ENCODE results near the gene DPP9. TPM values are rescaled to one million over a fixed set of nuclear protein-coding genes. Genes with fewer than 3 reads are reported as not detected.

DPP9 gene
- total and polyA plus RNA-seq, 2 of the 13 experiments (the other 11 are each of a cell fraction or from before 2014, with no cell fraction given), result 8.4 to 25.8 TPM

DNA sequence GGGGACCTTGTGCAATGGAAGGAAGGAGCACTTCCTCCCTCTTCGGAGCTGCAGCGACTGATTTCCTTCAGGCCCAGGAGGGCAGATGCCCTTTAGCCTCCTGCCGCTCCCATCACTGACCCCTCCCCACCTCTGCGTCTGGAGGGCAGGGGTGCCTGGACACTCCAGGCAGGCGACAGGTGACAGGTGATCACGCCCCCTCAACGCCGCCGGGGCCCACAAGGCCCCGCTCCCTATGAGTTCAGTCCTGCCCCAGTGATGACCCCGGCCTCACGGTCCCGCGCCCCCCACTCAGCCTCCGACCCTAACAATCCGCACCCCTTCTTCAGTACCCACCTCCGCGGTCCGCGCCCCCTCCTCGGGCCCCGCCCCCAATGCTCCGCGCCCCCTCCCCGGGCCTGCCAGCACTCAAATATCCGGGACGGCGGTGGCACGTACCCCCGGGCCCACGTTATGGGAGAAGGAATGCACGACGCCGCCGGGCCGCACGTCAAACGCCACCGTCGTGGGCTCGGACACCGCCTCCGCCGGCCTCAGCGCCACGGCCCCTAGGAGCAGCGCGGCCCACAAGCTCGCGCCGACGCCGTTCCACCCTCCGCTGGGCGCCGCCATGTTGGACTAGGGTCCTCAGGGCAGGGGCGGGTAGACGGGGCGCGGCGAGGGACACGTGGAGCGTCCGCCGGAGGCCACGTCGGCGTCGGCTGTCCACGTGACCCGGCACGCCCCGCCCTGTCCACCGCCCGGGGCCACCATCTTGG, 53.7 kb downstream of the DPP9 start, which contains the start of gene MYDGF:
TSS of gene MYDGF (minus strand) at position 620 of the 758 bp plus-strand sequence. CDS start at position 612, 8 bp downstream.
- H3K9me3 ChIP-seq (ENCODE audit: low read length), result no peaks in the 10 kb centered on the region
- WGBS (ENCODE audit: low lambda C conversion rate), result 1% methylated on average over 12 of the region's 75 CpGs
- DNase-seq (ENCODE audit: low spot score) (peak; percentile 70), FAIRE-seq (peak; percentile 34), ATAC-seq (peak; percentile 91)
- in situ Hi-C loops (cut with HindIII; ENCODE audit: extremely low pct_ligation_motif_present, low pct_unique_long_range_greater_than_20kb), result no loop called here
- ChIA-PET POLR2A (interaction anchor here (0.7 to 2.3 kb wide), 5 partner anchors 10 to 130 kb away, joined by 3 to 10 read pairs (median 5); partner anchors contain the start of genes DPP9, FEM1A and LRG1), CTCF (ENCODE audit: low intra/inter-chr PET ratio, low total read pairs) (no interaction called here)
- H3K27ac ChIP-seq (ENCODE audit: extremely low read length, insufficient read depth, low read length), result peak within 1 kb of the TSS; percentile 97
- H3K27me3 ChIP-seq (ENCODE audit: control insufficient read depth in 1 of 2, insufficient read depth in 2 of 2, low read length in 2 of 2), result no peaks in the 10 kb centered on the region; a peak in 1 of 5 replicates
- H3K4me1 ChIP-seq (ENCODE audit: insufficient read depth, low read length), result peaks cover 28% of the 10 kb centered on the region
- H4K20me1 ChIP-seq (ENCODE audit: insufficient read depth, low read length), result no peaks in the 10 kb centered on the region; the same call in 1 of the 2 replicates
- H3K9ac ChIP-seq (ENCODE audit: insufficient read depth, low read depth, low read length), result peak within 1 kb of the TSS; percentile 94
- H2AFZ ChIP-seq (ENCODE audit: low read length), result peak within 1 kb of the TSS; percentile 78
- H3K36me3 ChIP-seq (replicated peaks in 1 of 2; ENCODE audit: control insufficient read depth in 1 of 2, insufficient read depth in 2 of 2, low read length in 2 of 2), result peaks cover 10 to 28% of the 10 kb centered on the region in 2 experiments
- BruUV-seq (replicated peaks), result no TSS peak
- intact Hi-C loops (cut with micrococcal nuclease; ENCODE audit: unreplicated experiment), result loop anchor here (5.0 kb wide), 1 partner anchor 52 kb away; the partner anchor contains the start of gene DPP9
- peak within 1 kb of the TSS; percentile 76 to 97 (median 80) for H3K4me3 ChIP-seq (replicated peaks in 1 of 3; ENCODE audit: insufficient read depth in 1 of 3, low read depth in 2 of 3, low read length in 3 of 3)
- peaks cover 20% of the 10 kb centered on the region for H3K79me2 ChIP-seq (ENCODE audit: insufficient read depth, low read length)
- H3K4me2 ChIP-seq (ENCODE audit: low read depth, low read length), result peak within 1 kb of the TSS; percentile 98
- no peak for TF ChIP-seq MBNL3 (CRISPR knock-in tag; conservative IDR thresholded peaks at IDR 0.05)
- TF ChIP-seq RXRA (CRISPR knock-in tag; IDR thresholded peaks at IDR 0.05), result no peak; the same call in 1 of the 2 replicates
- no peak for TF ChIP-seq NR3C1 (CRISPR knock-in tag; IDR thresholded peaks at IDR 0.05)
- TF ChIP-seq ZFP41 (CRISPR knock-in tag; IDR thresholded peaks at IDR 0.05; ENCODE audit: borderline replicate concordance), result no peak
- peak; percentile 19; the same call in 1 of the 2 replicates for TF ChIP-seq ZNF205 (CRISPR knock-in tag; IDR thresholded peaks at IDR 0.05)
- no peak for TF ChIP-seq ZNF430 (CRISPR knock-in tag; IDR thresholded peaks at IDR 0.05)
- TF ChIP-seq, protein P1, sequence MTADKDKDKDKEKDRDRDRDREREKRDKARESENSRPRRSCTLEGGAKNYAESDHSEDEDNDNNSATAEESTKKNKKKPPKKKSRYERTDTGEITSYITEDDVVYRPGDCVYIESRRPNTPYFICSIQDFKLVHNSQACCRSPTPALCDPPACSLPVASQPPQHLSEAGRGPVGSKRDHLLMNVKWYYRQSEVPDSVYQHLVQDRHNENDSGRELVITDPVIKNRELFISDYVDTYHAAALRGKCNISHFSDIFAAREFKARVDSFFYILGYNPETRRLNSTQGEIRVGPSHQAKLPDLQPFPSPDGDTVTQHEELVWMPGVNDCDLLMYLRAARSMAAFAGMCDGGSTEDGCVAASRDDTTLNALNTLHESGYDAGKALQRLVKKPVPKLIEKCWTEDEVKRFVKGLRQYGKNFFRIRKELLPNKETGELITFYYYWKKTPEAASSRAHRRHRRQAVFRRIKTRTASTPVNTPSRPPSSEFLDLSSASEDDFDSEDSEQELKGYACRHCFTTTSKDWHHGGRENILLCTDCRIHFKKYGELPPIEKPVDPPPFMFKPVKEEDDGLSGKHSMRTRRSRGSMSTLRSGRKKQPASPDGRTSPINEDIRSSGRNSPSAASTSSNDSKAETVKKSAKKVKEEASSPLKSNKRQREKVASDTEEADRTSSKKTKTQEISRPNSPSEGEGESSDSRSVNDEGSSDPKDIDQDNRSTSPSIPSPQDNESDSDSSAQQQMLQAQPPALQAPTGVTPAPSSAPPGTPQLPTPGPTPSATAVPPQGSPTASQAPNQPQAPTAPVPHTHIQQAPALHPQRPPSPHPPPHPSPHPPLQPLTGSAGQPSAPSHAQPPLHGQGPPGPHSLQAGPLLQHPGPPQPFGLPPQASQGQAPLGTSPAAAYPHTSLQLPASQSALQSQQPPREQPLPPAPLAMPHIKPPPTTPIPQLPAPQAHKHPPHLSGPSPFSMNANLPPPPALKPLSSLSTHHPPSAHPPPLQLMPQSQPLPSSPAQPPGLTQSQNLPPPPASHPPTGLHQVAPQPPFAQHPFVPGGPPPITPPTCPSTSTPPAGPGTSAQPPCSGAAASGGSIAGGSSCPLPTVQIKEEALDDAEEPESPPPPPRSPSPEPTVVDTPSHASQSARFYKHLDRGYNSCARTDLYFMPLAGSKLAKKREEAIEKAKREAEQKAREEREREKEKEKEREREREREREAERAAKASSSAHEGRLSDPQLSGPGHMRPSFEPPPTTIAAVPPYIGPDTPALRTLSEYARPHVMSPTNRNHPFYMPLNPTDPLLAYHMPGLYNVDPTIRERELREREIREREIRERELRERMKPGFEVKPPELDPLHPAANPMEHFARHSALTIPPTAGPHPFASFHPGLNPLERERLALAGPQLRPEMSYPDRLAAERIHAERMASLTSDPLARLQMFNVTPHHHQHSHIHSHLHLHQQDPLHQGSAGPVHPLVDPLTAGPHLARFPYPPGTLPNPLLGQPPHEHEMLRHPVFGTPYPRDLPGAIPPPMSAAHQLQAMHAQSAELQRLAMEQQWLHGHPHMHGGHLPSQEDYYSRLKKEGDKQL (CRISPR knock-in tag; IDR thresholded peaks at IDR 0.05; ENCODE audit: low read depth), result no peak
- peak; percentile 13 for TF ChIP-seq SRSF1 (optimal IDR thresholded peaks at IDR 0.05; ENCODE audit: low read depth, low read length)
- TF ChIP-seq SYNCRIP (IDR thresholded peaks at IDR 0.05; ENCODE audit: insufficient read depth, low read depth, low read length), result no peak
- TF ChIP-seq, protein P2, sequence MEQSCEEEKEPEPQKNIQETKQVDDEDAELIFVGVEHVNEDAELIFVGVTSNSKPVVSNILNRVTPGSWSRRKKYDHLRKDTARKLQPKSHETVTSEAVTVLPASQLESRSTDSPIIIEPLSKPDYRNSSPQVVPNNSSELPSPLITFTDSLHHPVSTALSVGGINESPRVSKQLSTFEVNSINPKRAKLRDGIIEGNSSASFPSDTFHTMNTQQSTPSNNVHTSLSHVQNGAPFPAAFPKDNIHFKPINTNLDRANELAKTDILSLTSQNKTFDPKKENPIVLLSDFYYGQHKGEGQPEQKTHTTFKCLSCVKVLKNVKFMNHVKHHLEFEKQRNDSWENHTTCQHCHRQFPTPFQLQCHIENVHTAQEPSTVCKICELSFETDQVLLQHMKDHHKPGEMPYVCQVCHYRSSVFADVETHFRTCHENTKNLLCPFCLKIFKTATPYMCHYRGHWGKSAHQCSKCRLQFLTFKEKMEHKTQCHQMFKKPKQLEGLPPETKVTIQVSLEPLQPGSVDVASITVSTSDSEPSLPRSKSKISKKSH (CRISPR knock-in tag; IDR thresholded peaks at IDR 0.05; ENCODE audit: borderline replicate concordance), result 0 out of 2 replicates have a peak, but pooled peaks have one; percentile 30
- no peak for TF ChIP-seq ZNF674 (CRISPR knock-in tag; IDR thresholded peaks at IDR 0.05; ENCODE audit: low read depth)
- TF ChIP-seq REPIN1 (CRISPR knock-in tag; IDR thresholded peaks at IDR 0.05; ENCODE audit: borderline replicate concordance, low read depth), result no peak
- peak; percentile 92; the same call in 1 of the 2 replicates for TF ChIP-seq ZNF678 (CRISPR knock-in tag; IDR thresholded peaks at IDR 0.05)
- no peak for TF ChIP-seq ARNT (IDR thresholded peaks at IDR 0.05)
- no peak for TF ChIP-seq ZBTB42 (CRISPR knock-in tag; IDR thresholded peaks at IDR 0.05)
- TF ChIP-seq ZFP36L2 (CRISPR knock-in tag; IDR thresholded peaks at IDR 0.05), result no peak
- peak; percentile 44 for TF ChIP-seq ZNF883 (CRISPR knock-in tag; IDR thresholded peaks at IDR 0.05; ENCODE audit: not compliant biosample characterization)
